G401.6 (cell line): ENCODE measurements around the gene PDZD7.

Source experiments
- FAIRE-seq: peaks from 2 replicates; lab custom pipeline; 2012; peaks lifted over from hg19 to GRCh38; lab: Jason Lieb, UNC

PDZD7 gene

DNA sequence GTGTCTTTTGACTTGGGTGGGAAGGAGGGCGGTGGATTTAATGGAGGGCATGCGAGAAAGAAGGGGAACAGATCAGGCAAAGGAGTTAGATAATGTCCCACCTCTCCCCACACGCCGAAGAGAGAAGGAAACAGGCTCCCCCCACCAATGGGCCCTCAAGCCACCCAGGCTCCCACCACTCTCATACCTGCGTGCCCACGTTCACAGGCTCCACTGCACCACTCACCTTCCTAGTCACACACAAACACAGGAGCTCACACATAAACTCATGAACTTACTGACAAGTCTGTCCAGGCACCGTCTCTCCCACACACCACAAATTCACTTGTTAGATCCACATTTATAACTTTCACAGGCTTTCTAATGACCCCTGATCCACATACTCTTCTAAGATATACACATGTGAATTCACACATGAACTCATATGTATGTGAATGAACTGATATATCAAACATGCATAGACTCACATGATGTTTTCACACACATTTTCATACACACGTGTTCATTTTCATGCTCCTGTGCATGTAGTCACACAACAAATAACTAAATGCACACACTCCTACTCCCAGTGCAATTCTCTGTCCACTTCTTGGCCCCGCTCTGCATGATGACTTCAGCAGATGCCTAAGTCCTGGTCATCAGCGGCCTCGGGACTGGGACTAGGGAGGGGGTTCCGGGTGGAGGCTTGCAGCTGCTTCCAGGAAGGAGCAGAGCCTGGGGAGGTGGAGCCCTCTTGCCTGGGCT lies 29.8 kb downstream of the PDZD7 start:
- no peak for FAIRE-seq

- no peak for FAIRE-seq
Measured at GRCh38 chr10:101000127-101000914, 30.6 kb downstream of the PDZD7 start.

DNA sequence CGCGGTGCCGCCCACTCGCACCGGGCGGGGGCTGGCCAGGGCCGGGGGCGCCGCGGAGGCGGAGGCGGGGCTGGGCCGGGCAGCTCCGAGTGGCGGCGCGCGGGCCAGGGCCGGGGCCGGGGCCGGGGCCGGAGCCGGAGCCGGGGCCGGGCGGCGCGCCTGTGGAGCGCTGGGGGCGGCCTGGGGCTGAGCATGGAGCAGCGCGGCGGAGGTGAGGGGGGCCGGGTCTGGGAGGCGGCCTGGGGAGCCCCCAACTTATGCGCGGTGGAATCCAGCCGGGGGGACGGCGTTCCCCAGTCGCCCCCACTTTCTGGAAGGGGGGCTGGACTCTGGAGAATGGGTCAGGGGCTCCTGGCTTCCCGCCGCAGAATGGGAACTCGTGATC lies 31.2 kb downstream of the PDZD7 start, which contains the start of gene LZTS2:
Gene LZTS2, plus strand, starts transcription at position 67 of the 385 bp plus-strand sequence. CDS start 2,731 bp downstream, outside the sequence.
- FAIRE-seq, result no peak

GRCh38 chr10:100998991-100999741 lies 31.8 kb downstream of the PDZD7 start:
- FAIRE-seq, result no peak

DNA sequence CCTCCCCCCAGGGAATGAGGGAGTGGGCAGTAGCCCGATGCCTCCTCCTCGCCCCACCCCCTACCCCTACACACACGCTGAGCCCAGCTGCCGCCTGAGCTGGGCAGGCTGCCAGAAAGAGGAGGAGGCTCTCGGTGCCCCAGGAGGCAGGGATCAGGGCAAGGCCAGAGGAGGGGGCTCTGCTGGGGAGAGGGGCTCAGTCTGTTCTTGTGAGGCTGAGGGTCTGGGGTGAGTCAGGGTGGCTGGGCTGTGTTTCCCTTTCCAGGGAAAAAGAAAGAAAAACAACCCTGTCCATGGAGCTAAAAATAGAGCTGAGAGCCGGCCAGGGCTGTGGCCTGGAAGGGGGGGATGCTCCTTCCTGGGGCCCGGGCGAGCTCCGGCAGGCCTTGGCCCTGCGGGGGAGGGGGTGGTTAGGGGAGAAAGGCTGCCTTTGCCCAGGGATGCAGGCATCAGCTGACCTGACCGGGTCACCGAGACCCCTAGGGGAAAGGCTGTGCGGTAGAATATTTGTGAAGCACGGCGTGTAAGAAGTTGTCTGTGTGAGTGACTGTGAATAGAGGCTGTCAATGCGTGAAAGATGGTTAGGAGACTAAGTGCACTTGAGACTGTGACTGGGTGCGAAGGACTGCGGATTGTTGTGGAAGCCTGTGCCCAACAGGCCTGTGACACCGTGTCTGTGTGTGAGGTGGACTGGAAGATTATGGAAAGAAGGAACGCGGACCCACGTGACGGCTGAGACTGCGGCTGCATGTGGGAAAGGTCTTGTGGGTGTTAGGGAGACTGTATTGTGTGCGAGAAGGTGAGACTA lies 32.5 kb downstream of the PDZD7 start:
- FAIRE-seq, result no peak

DNA sequence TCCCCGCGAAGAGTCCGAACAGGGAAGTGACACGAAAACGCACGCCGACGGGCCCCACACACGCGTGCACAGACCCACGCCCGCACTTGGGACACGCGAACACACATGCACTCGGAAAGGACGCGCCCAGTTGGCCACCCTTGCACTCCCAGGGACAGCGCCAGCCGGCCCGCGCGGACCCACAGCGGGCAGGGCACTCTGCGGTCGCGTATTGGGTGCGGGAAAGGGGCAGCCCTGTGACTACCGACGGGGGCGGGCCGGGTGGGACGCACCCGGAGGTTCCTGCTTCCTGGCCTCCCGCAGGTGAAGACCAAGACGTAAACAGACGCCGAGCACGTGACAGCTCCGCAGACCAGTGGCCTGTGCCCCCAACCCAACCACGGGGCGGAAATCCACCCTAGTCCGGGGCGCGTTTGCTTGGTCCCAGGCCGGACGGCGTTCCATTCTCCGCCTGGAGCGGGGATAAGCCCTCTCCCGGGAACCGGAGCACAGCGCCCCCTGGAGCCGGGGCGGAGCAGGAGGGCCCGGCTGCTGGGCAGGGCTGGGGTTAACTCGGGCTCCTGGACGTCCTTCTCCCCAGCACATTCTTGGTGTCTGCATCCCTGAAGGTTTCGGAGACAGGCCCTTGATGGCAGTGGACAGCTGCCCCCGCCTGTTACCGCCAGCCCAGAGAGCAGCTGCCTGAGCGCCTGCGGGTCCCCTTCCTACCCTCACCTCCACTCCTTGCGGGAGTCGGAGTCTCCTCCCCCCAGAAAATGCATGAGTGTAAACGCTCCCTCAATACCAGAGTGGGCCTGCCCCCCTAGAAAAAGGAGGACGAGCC lies 33.4 kb downstream of the PDZD7 start:
- FAIRE-seq, result peak; percentile 46

DNA sequence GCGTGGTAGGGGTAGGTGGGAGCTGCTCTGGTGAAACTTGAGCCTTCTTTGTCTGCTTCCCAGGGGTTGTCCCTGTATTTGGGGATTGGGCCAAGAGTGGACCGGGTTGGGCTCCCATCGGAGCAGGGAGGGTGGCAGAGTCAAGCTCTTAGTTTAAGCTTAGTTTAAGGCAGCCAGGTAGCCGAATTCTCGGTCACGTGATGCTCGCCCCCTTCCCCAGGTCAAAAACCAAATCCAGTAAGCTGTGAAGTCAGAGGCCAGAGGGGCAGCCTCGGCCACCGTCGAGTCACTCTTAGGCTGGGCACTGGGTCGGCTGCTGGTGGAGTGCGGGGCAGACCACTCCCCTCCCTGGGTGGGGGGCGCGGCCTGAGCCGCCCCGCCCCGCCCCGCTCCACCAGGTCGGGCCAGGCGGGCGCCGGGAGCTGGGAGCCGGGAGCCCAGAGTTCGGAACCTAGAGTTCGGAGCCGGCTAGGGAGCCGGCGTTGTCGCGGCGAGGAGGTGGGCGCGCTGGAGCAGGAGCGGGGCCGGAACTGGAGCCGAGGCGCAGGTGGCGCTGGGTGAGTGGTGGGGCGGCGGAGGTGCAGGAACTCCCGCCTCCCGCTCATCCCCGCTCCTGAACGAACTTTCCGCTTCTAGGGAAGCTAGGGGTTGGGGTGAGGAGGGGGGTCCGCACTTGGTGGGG lies 34.1 kb downstream of the PDZD7 start:
- no peak for FAIRE-seq

- no peak for FAIRE-seq
Measured at GRCh38 chr10:100995181-100995580, 35.7 kb downstream of the PDZD7 start.

DNA sequence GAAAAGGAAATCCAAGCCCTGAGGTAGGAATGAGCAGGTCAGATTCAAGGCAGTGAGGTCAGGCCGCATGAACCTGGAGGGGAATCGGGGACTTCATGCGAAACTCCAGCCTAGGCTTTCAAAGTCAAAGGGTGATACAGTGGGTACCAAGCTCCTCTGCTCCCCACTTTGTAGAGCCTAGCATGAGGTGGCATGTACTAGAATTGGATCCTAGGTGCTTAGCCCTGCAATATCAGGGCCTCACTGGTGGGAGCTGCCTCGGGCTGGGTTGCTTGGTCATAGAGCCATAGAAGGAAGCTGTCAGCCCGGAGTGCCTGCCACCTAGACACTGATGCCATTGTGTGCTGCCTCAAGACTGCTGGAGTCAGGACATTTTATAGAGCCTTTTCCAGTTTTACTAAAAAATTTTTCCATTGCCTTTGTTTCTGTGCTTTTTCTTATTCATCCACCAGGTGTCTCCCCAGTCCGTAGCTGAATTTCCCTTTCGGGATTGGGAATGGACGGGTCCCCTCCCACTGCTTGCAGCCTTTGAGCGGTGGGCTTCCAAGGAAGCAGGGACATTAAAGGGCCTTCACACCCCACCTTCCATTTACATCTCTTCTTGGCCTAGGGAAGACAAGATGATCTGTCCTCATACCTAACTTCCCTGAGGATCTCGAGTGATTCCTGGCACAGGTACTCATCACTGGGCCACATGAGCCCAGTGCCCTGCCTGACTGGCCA lies 36.8 kb downstream of the PDZD7 start:
- FAIRE-seq, result peak; percentile 90

DNA sequence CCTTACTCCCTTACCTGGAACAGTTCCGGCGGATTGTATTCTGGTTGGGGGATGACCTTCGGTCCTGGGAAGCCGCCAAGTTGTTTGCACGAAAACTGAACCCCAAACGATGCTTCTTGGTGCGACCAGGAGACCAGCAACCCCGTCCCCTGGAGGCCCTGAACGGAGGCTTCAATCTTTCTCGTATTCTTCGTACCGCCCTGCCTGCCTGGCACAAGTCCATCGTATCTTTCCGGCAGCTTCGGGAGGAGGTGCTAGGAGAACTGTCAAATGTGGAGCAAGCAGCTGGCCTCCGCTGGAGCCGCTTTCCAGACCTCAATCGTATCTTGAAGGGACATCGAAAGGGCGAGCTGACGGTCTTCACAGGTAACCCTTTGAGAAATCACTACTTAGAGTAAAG lies 41.8 kb downstream of the PDZD7 start:
- FAIRE-seq, result no peak

DNA sequence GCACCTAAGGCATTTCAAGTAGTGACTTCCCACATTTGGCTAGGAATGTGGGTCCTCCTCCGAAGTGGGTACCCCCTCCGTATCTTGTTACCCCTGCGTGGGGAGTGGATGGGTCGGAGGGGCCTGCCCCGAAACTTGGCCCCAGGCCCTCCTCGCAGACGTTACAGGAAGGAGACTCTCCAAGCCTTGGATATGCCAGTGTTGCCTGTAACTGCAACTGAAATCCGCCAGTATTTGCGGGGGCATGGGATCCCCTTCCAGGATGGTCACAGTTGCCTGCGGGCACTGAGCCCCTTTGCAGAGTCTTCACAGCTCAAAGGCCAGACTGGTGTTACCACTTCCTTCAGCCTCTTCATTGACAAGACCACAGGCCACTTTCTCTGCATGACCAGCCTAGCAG lies 42.8 kb downstream of the PDZD7 start:
- FAIRE-seq, result no peak

- FAIRE-seq, result no peak
Measured at GRCh38 chr10:100987685-100988049, 43.3 kb downstream of the PDZD7 start.

DNA sequence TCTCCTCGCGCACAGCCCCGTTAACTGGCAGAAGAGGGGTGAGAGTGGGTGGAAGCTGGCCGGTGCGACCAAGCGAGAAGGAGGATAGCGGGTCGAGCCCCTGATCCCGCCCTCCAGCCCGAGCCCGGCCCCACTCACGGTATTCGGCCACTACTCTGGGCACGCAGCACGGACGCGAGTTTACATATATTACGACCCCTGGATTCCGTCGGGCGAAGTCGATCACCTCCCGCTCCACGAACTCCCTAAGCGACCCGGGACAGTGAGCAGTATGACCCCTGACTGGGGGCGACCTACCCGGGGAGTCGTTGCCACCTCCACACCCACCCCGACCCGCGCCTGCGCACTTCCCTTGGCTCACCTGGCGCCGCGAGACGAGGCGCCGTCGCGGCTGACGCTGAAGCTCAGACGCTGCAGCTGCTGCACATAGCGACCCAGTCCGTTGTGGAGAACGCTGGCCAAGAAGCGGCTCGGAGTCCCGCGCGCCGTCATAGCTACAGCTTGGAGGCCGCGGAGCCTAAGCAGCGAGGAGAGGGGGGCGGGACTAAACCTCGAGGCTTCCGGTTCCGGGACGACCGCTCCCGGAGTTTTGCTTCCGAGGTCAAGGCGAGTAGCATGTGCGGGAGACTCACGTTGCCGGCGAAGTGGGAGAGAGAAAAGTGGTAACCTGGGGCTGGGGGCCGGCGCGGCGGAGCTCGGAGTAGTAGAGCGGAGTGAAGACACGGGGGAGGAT lies 43.8 kb downstream of the PDZD7 start, which contains the start of the genes MRPL43 and TWNK:
Gene MRPL43, minus strand, starts transcription at position 546 of the 733 bp plus-strand sequence. Its CDS starts 54 bp downstream, at position 492.
Gene TWNK, plus strand, starts transcription at position 592 of the 733 bp plus-strand sequence. CDS start 668 bp downstream, outside the sequence.
- peak; percentile 34 for FAIRE-seq

- FAIRE-seq, result no peak
Measured at GRCh38 chr10:100986623-100986951, 44.3 kb downstream of the PDZD7 start.

DNA sequence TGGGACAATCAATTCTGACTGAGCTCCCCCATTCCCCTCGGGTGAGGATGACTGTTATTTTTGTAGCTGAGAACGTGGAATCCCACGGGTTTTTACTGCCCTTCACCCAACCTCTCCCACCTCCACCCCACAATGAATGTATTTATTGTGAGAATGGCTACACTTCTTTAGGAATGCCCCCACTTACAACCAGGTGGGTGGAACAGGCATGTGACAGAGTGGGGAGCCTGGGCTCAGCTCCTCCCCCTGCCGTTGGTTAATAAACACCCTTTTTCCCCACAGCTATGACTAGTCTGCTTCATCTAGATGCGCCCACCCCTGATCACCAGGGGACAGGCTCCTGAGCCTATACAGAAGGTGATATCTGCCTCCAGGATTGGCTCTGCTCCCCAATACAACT lies 45.6 kb downstream of the PDZD7 start:
- no peak for FAIRE-seq

DNA sequence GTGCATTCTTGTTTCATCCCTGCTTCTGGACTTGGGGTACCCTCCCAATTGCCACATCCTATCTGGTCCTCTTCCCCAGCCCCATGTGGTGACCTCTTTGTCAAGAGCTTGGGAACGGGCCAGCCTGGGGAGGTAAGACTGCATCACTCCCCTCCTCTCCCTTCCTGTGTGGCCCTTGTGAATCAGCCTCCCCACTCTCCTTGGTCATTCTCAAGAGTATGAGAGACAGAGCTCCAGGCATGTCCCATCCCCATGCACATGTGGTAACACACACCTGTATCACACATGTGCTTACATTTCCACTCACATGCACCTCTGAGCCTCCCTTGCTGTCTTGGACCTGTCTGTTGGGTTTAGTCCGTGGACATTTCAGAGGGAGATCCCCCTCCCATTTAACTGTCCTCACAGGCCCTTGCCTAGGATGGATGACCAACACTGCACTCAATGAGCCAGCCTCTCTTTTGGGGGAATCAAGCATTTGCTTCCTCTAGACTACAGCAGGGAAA lies 46.2 kb downstream of the PDZD7 start:
- no peak for FAIRE-seq

- no peak for FAIRE-seq
Measured at GRCh38 chr10:100983868-100984671, 46.9 kb downstream of the PDZD7 start.
